GM12892 (cell line): ENCODE results near the gene GFPT1.

Experiments used
- DNase-seq: peaks from one replicate; pipeline ENCODE4 v3.0.0; 2011; ENCODE audit not compliant: insufficient read length
- FAIRE-seq: peaks from 2 replicates; lab custom pipeline; 2011; peaks lifted over from hg19 to GRCh38; lab: Jason Lieb, UNC
- POLR2A ChIP-seq: IDR thresholded peaks from 2 replicates; pipeline ENCODE4 v1.6.1; 2011; ENCODE audit warnings: low read depth, low read length, control low read depth
- POLR2AphosphoS5 ChIP-seq: IDR thresholded peaks from 2 replicates; pipeline ENCODE4 v1.6.1; 2011; ENCODE audit warnings: low read depth, low read length, control low read depth
- TAF1 ChIP-seq: IDR thresholded peaks from 2 replicates; pipeline ENCODE4 v1.6.1; 2011; ENCODE audit warnings: low read depth, mild to moderate bottlenecking, control low read depth, low read length, borderline replicate concordance

GFPT1 gene

GRCh38 chr2:69279931-69280681, 106.9 kb downstream of the GFPT1 start:
- no peak for FAIRE-seq
- no peak for DNase-seq
- TF ChIP-seq POLR2A: no peak
- TF ChIP-seq TAF1: no peak
- TF ChIP-seq POLR2AphosphoS5: no peak

DNA sequence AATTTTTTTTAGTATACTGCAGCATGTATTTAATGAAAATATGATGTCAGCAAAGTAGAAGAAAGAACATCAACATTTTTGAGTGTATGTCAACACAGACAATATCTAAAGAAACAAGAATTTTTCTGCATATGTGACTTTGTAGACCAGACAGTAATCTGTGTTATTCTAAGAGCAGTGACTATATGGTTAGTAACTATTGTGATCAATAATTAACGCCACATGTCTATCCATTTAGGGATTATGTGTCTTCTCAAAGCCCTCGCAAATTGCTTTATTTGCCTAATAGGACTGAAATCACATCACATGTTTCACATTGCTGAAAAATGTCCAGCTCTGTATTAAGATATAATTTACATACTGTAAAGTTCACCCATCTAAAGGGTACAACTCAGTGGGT, 107.8 kb downstream of the GFPT1 start:
- FAIRE-seq (no peak), DNase-seq (no peak)
- TF ChIP-seq POLR2A: no peak
- TF ChIP-seq TAF1: no peak
- no peak for TF ChIP-seq POLR2AphosphoS5

GRCh38 chr2:69278366-69278765, 108.7 kb downstream of the GFPT1 start:
- TF ChIP-seq POLR2AphosphoS5 (no peak), POLR2A (no peak), TAF1 (no peak)
- FAIRE-seq (no peak), DNase-seq (no peak)

GRCh38 chr2:69275490-69275889, 111.5 kb downstream of the GFPT1 start:
- TF ChIP-seq TAF1 (no peak), POLR2A (no peak)
- no peak for FAIRE-seq

DNA sequence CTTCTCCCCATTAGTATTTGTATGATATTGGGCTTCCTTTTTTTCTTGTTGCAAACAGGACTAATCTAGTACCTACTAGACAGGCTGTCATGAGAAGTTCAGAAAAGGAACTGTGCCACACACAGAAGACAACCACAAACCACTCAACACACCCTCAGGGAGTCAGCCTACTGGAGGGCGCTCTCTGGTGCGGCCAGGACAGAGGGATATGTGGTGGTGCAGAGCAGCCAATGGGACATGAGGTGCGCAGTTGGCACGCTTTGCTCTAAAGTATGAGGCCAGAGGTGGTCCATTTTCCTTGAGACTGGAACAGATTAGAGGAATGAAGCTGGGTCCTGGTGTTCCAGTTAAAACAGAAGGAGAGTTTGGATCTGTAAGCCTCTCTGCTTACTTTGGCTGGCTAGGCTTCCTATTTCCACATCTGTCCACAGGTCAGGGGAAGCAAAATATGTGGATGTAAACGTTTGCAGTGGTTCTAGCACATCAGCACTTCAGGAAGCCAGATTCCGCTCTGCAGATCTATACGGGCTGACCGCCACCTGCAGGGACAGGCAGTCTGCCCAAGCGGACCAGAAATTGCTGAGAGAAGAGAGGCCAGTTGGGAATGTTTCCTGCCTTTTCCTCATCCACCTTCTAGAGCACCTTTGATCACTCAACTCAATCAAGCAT, 114.1 kb downstream of the GFPT1 start:
- TF ChIP-seq TAF1: no peak
- no peak for TF ChIP-seq POLR2A
- TF ChIP-seq POLR2AphosphoS5: no peak
- FAIRE-seq (no peak), DNase-seq (no peak)

More at GRCh38 chr2:69275490-69275889, 111.5 kb downstream of the GFPT1 start:
- no peak for DNase-seq

DNA sequence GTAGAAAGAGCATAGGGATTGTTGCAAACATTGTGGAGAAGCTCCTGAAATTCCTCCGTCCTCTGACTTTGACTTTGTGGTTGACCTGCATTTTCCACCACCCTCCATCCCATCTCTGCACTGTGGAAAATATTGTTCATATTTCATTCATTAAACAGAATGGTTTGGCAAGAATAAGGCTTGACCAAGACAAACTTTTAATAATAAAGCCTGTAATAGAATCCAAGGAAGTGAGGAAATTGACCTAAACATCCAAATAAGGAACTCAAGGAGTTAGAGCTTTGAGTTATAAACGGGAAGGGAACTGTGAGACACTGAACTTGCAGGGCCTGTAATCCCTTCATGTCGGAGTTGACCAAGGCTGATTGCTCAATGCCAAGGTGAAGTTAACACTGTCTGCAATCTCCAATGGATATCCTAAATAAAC, 115.2 kb downstream of the GFPT1 start:
- TF ChIP-seq POLR2A (no peak), TAF1 (no peak), POLR2AphosphoS5 (no peak)
- no peak for FAIRE-seq

More for the DNA sequence above, 115.2 kb downstream of the GFPT1 start:
- DNase-seq: no peak
